K562 (cell line): Measurements from ENCODE around the gene COX19.

Source experiments
- PHB2 ChIP-seq: fragments of 450-650 bp; IDR thresholded peaks from 2 replicates; pipeline ENCODE4 v1.6.1; 2017; ENCODE audit warnings: low read depth
- SRSF7 ChIP-seq: fragments of 200-400 bp; formaldehyde crosslinking; optimal IDR thresholded peaks from 2 replicates; pipeline ENCODE3; 2017; ENCODE audit warnings: mild to moderate bottlenecking, low read depth, low read length

DNA sequence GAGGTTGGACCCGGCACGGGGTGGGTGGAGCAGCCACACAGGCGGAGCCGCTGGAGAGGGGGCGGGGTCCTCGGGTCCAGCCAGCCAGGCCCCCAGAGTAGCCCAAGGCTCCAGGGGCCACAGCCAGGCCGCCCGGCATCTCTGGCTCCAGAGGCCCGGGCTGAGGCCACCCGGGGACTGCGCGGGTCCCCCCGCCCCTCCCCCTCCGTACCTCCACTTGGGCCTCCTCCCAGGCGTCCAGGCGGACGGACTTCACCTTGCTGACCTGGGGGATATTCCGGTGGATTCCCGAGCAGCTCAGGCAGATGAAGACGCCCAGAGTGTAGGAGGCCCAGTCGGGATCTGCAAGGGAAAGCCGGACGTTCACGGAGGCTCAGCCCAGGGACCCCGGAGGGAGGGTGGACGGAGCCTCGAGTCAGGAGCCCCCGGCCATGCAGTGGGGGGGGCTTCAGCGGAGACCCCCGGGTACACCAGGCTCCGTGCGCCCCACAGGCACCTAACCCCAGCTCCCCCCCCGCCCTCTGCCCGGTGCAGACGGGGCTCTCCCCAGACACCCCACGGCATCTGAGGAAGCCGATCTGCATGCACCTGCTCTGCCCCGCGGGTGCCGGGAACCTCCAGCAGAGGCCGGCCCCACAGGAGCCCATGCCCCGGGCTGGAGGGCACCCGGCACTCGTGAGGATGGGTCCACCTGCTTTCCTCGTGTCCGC is 40.0 kb downstream of the COX19 start:
- TF ChIP-seq PHB2 (no peak), SRSF7 (no peak)
